Measurements from ENCODE around the gene PIK3R1. TPM values are rescaled to one million over a fixed set of nuclear protein-coding genes. Genes with fewer than 3 reads are reported as not detected.

Gene PIK3R1
- total and polyA plus RNA-seq, 4 donors = 6.8 to 222 (median 74.9) TPM

DNA sequence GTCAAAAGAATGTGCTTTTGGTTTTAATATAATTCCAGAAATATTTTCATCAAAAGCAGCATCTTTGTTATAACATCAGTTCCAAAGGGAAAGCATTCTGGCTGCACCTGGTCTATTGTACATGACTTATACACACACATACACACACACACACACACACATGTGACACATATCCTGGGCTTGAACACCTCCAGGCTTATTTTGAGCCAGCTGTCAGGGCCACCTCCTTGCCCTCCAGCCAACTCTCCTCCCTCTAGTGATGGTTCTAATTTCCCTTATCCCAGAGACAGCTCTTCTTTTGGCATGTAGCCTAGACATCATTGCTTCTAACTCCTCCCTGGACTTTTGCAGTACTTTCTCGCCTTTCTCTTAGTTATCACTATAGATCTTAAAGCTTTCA, 115.0 kb downstream of the PIK3R1 start:
- ATAC-seq (ENCODE audit: insufficient read depth, low FRiP score) (no peak), DNase-seq (peak in 2 of 3 donors; percentile 6 to 28)
- Histone ChIP-seq H3K4me1 (ENCODE audit: control insufficient read depth in 5 of 5, insufficient read depth in 5 of 5, low read length in 5 of 5) (peaks cover 0 to 9% (median 5%) of the 10 kb centered on the region in 5 donors), H3K36me3 (ENCODE audit: control insufficient read depth in 4 of 4, insufficient read depth in 4 of 4, low read length in 4 of 4) (no peaks in the 10 kb centered on the region), H3K27me3 (ENCODE audit: control insufficient read depth in 3 of 3, insufficient read depth in 3 of 3, low read length in 2 of 3) (no peaks in the 10 kb centered on the region), H3K4me3 (no peak overlapping the region), H3K27ac (ENCODE audit: low read depth in 1 of 2, low read length in 1 of 2) (no peak overlapping the region), H3K9me3 (ENCODE audit: control insufficient read depth in 4 of 4, insufficient read depth in 3 of 4, low read length in 3 of 4) (no peaks in the 10 kb centered on the region), H3K9ac (ENCODE audit: insufficient read depth in 1 of 2, low read length in 2 of 2) (no peak overlapping the region)
- 86 to 97% methylated on average over 1 of the region's 1 CpG for WGBS, 2 donors
- TF ChIP-seq, protein P1, sequence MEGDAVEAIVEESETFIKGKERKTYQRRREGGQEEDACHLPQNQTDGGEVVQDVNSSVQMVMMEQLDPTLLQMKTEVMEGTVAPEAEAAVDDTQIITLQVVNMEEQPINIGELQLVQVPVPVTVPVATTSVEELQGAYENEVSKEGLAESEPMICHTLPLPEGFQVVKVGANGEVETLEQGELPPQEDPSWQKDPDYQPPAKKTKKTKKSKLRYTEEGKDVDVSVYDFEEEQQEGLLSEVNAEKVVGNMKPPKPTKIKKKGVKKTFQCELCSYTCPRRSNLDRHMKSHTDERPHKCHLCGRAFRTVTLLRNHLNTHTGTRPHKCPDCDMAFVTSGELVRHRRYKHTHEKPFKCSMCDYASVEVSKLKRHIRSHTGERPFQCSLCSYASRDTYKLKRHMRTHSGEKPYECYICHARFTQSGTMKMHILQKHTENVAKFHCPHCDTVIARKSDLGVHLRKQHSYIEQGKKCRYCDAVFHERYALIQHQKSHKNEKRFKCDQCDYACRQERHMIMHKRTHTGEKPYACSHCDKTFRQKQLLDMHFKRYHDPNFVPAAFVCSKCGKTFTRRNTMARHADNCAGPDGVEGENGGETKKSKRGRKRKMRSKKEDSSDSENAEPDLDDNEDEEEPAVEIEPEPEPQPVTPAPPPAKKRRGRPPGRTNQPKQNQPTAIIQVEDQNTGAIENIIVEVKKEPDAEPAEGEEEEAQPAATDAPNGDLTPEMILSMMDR (IDR thresholded peaks at IDR 0.05; ENCODE audit: control extremely low read depth, extremely low read depth) = no peak

DNA sequence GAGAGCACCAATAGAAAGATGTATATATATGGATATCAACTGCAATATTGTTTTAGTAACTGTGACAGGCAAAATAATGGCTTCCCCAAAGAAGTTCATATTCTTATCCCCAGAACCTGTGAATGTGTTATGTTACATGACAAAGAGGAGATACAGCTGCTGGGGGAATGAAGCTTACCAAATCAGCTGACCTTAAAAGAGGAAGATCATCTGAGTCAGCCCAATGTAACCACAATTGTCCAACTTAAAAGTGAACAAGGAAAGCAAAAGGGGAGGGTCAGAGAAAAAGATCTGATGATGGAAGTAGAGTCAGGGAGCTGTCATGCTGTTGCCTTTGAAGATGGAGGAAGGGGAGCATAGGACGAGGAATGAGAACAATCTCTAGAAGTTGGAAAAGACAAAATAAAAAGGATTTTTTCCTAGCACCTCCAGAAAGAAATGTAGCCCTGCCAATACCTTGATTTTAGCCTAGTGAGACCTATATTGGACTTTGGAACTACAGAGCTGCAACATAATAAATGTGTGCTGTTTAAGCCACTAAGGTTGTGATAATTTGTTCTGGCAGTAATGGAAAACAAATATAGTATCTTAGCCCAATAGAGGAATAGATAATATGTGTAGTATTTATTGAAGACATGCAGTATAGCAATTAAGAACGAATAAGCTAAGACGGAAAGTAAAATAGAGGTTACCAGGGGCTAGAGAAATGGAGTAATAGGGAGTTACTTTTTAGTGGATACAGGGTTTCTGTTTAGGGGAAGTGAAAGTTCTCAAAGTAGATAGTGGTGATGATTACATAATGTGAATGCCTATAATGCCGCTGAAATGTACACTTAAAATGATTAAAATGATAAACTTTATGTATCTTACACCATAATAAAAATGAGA, 115.9 kb downstream of the PIK3R1 start:
- no peaks in the 10 kb centered on the region for H3K27me3 ChIP-seq (ENCODE audit: control insufficient read depth in 3 of 3, insufficient read depth in 3 of 3, low read length in 2 of 3)
- DNase-seq (peak in 2 of 3 donors; percentile 26 to 53), ATAC-seq (ENCODE audit: insufficient read depth, low FRiP score) (no peak)
- TF ChIP-seq, protein P1 (IDR thresholded peaks at IDR 0.05; ENCODE audit: control extremely low read depth, extremely low read depth) = no peak
- H3K4me3 ChIP-seq = no peak overlapping the region
- H3K27ac ChIP-seq (ENCODE audit: low read depth in 1 of 2, low read length in 1 of 2) = no peak overlapping the region
- no peaks in the 10 kb centered on the region for H3K9me3 ChIP-seq (ENCODE audit: control insufficient read depth in 4 of 4, insufficient read depth in 3 of 4, low read length in 3 of 4)
- 57 to 66% methylated on average over 4 of the region's 4 CpGs for WGBS, 2 donors
- no peak overlapping the region for H3K9ac ChIP-seq (ENCODE audit: insufficient read depth in 1 of 2, low read length in 2 of 2)
- H3K4me1 ChIP-seq (ENCODE audit: control insufficient read depth in 5 of 5, insufficient read depth in 5 of 5, low read length in 5 of 5) = peaks cover 0 to 9% (median 4%) of the 10 kb centered on the region in 5 donors
- no peaks in the 10 kb centered on the region for H3K36me3 ChIP-seq (ENCODE audit: control insufficient read depth in 4 of 4, insufficient read depth in 4 of 4, low read length in 4 of 4)

DNA sequence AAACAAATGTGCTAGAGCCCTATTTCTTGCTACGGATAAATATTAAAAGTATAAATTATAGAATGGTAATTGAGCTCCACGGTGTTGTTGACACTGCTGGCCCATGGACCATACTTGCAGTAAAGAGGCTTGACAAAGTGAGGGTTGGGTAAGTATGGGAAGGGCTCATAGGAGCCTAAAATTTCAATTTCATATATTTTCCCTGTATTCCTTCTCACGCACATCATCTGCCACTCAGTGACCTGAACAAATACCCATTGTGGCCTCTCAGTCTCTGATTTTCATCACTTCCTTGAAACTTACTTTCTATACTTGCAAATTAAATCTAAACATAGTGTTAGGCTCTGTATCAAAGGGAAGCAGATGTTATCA, 116.5 kb downstream of the PIK3R1 start:
- ATAC-seq (ENCODE audit: insufficient read depth, low FRiP score) (no peak), DNase-seq (no peak)
- Histone ChIP-seq H3K4me1 (ENCODE audit: control insufficient read depth in 5 of 5, insufficient read depth in 5 of 5, low read length in 5 of 5) (peaks cover 0 to 9% (median 4%) of the 10 kb centered on the region in 5 donors), H3K36me3 (ENCODE audit: control insufficient read depth in 4 of 4, insufficient read depth in 4 of 4, low read length in 4 of 4) (no peaks in the 10 kb centered on the region), H3K4me3 (no peak overlapping the region), H3K9me3 (ENCODE audit: control insufficient read depth in 4 of 4, insufficient read depth in 3 of 4, low read length in 3 of 4) (no peaks in the 10 kb centered on the region), H3K9ac (ENCODE audit: insufficient read depth in 1 of 2, low read length in 2 of 2) (no peak overlapping the region), H3K27ac (ENCODE audit: low read depth in 1 of 2, low read length in 1 of 2) (no peak overlapping the region), H3K27me3 (ENCODE audit: control insufficient read depth in 3 of 3, insufficient read depth in 3 of 3, low read length in 2 of 3) (no peaks in the 10 kb centered on the region)
- TF ChIP-seq, protein P1 (IDR thresholded peaks at IDR 0.05; ENCODE audit: control extremely low read depth, extremely low read depth) = no peak
- 82 to 83% methylated on average over 3 of the region's 3 CpGs for WGBS, 2 donors

All from lung (tissue), 12 donors.